ENCODE results near the gene HOXD9.
A peak's percentile ranks its signal among the peaks of the same experiment; 100 is the strongest.

DNA sequence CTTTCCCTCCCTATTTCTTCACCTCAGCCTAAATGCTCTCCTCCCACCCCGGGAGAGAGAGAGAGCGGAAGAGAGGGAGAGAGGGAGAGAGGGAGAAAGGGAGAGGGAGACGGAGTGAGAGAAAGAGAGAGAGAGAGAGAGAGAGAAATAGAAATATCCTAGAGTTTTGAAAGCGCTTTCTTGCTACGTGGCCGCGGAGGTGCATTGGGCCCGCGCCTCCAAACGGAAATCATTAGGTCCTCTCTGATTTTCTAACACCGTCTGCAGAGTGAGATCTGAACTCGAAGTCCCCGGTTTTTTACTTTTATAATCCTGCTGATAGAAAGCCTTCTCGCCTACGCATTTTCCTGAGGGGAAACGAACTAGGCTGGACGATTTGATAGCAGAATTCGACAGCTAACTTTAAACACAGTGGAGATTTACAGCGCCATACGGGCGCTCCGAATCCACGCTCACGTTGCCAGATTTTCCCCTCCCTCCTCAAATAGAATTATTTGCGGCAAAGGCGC is 37.9 kb upstream of the HOXD9 start:
- no peak for TF ChIP-seq ZNF274 (IDR thresholded peaks at IDR 0.05; ENCODE audit: low read depth, low read length)
- peak; percentile 5 for TF ChIP-seq SUZ12 (IDR thresholded peaks at IDR 0.05; ENCODE audit: extremely low read depth, insufficient read depth, insufficient read length)
- TF ChIP-seq YY1 (IDR thresholded peaks at IDR 0.05; ENCODE audit: insufficient read depth, insufficient read length), result no peak
